Ovary (tissue), 3 donors: ENCODE data around the gene SURF6.

Source experiments
- CTCF ChIP-seq, 3 donors: fragments of 450-650 bp in 2 of 3; fragments of 200-600 bp in 1 of 3; IDR thresholded peaks; one replicate each; pipeline versions ENCODE4 v1.5.1 to v1.8.0; 2016 to 2022; ENCODE audit warnings: antibody characterized with exemption in 3 of 3, mild to moderate bottlenecking in 1 of 3
- POLR2A ChIP-seq: fragments of 450-650 bp; IDR thresholded peaks from one replicate; pipeline ENCODE4 v1.6.1; 2017; ENCODE audit warnings: antibody characterized with exemption, mild to moderate bottlenecking, moderate library complexity
- donor health status: DM: no; HTN: no; CAD: no.

GRCh38 chr9:133379153-133380086 lies 43.4 kb upstream of the SURF6 start:
- TF ChIP-seq CTCF (IDR thresholded peaks at IDR 0.05) (no peak), POLR2A (no peak)
